Keratinocyte (primary cell): ENCODE data around the gene ZNF653. TPM values are rescaled to one million over a fixed set of nuclear protein-coding genes. Genes with fewer than 3 reads are reported as not detected.

ENCODE experiments used
- DNase-seq: peaks from one replicate; pipeline ENCODE4 v3.0.0-alpha.2; 2011; ENCODE audit warnings: low read depth, missing footprints, low spot score
- FAIRE-seq: peaks from 2 replicates; lab custom pipeline; 2011; peaks lifted over from hg19 to GRCh38; lab: Jason Lieb, UNC
- H2AFZ ChIP-seq: 2 replicates; pipeline ENCODE4 v1.6.0; 2012; ENCODE audit warnings: low read length, control low read depth, inconsistent platforms; ENCODE audit not compliant: control insufficient read depth
- H3K27ac ChIP-seq: 2 replicates; pipeline ENCODE4 v1.5.1; 2011; ENCODE audit warnings: low read length; ENCODE audit not compliant: control insufficient read depth, insufficient read depth
- H3K27me3 ChIP-seq: 3 replicates; pipeline ENCODE4 v1.6.0; 2011; ENCODE audit warnings: low read length; ENCODE audit not compliant: control insufficient read depth, insufficient read depth; ENCODE audit errors: extremely low read depth
- H3K36me3 ChIP-seq, 2 experiments: 2 replicates in 1 of 2; 3 replicates in 1 of 2; pipeline ENCODE4 v1.5.1; 2011; ENCODE audit warnings: low read length in 2 of 2, mild to moderate bottlenecking in 1 of 2; ENCODE audit not compliant: control insufficient read depth in 2 of 2, insufficient read depth in 2 of 2; ENCODE audit errors: extremely low read depth in 1 of 2
- H3K4me1 ChIP-seq: 3 replicates; pipeline ENCODE4 v1.5.1; 2011; ENCODE audit warnings: low read length; ENCODE audit not compliant: control insufficient read depth, insufficient read depth; ENCODE audit errors: extremely low read depth
- H3K4me2 ChIP-seq: 3 replicates; pipeline ENCODE4 v1.6.0; 2011; ENCODE audit warnings: low read depth, low read length; ENCODE audit not compliant: control insufficient read depth, insufficient read depth; ENCODE audit errors: extremely low read depth
- H3K4me3 ChIP-seq, 3 experiments: fragments of 200-600 bp in 1 of 3; sonication (generic) in 1 of 3; 2 replicates in 2 of 3; 3 replicates in 1 of 3; pipeline ENCODE4 v1.5.1; 2011 to 2016; ENCODE audit warnings: low read length in 3 of 3, mild to moderate bottlenecking in 3 of 3, control low read depth in 2 of 3, inconsistent platforms in 1 of 3, low read depth in 1 of 3, mixed read lengths in 1 of 3, mixed run types in 1 of 3, moderate library complexity in 1 of 3; ENCODE audit not compliant: control insufficient read depth in 2 of 3, insufficient read depth in 2 of 3; ENCODE audit errors: extremely low read depth in 1 of 3
- H3K79me2 ChIP-seq: 2 replicates; pipeline ENCODE4 v1.6.0; 2012; ENCODE audit warnings: low read length; ENCODE audit not compliant: control insufficient read depth, insufficient read depth
- H3K9ac ChIP-seq: 3 replicates; pipeline ENCODE4 v1.6.0; 2011; ENCODE audit warnings: low read length; ENCODE audit not compliant: control insufficient read depth, insufficient read depth; ENCODE audit errors: extremely low read depth
- H3K9me1 ChIP-seq: 3 replicates; pipeline ENCODE4 v1.6.0; 2011; ENCODE audit warnings: low read length; ENCODE audit not compliant: control insufficient read depth, insufficient read depth; ENCODE audit errors: extremely low read depth
- H3K9me3 ChIP-seq: 2 replicates; pipeline ENCODE4 v1.5.1; 2012; ENCODE audit warnings: low read depth, low read length; ENCODE audit not compliant: control insufficient read depth
- H4K20me1 ChIP-seq: 3 replicates; pipeline ENCODE4 v1.6.0; 2011; ENCODE audit warnings: low read length; ENCODE audit not compliant: control insufficient read depth, insufficient read depth; ENCODE audit errors: extremely low read depth
- EZH2 ChIP-seq: IDR thresholded peaks from one replicate; pipeline ENCODE4 v1.6.1; 2012; ENCODE audit warnings: inconsistent platforms, mild to moderate bottlenecking, low read length, moderate library complexity
- dilution Hi-C: fragments of 300-500 bp; cut with MboI; formaldehyde crosslinking; loops from one replicate; pipeline ENCODE4 v1.7.0; 2020; ENCODE audit warnings: low sequenced_read_pairs; ENCODE audit not compliant: extremely low pct_ligation_motif_present
- polyA plus RNA-seq, 5 experiments: library from polyadenylated mRNA; depleted of rRNA in 3 of 5; stranded (reverse) in 3 of 5; stranded (forward) in 1 of 5; unstranded in 1 of 5; fragments of >200 nt; gene quantifications; 1 replicate in 1 of 5; 2 replicates in 3 of 5; 3 replicates in 1 of 5; pipeline versions ENCODE4 v1.2.1 to v1.2.3, GENCODE V29; 2011 to 2012; ENCODE audit warnings: missing spikeins in 2 of 5, low read depth in 1 of 5, low replicate concordance in 1 of 5
- TF ChIP-seq, protein P1 (sequence below), 3 experiments: IDR thresholded peaks in 1 of 3; conservative IDR thresholded peaks in 1 of 3; optimal IDR thresholded peaks in 1 of 3; 2 replicates in 2 of 3; 3 replicates in 1 of 3; pipeline versions ENCODE3 to v1.5.1; 2011; ENCODE audit warnings: low read length in 3 of 3, mild to moderate bottlenecking in 3 of 3, moderate library complexity in 2 of 3, control low read depth in 1 of 3, inconsistent platforms in 1 of 3; ENCODE audit not compliant: insufficient read depth in 2 of 3; ENCODE audit errors: extremely low read depth in 1 of 3

ZNF653 gene
- polyA plus RNA-seq, 1 donor (not counting 4 experiments of a cell fraction or from before 2014, with no cell fraction given) = 3.8 TPM

DNA sequence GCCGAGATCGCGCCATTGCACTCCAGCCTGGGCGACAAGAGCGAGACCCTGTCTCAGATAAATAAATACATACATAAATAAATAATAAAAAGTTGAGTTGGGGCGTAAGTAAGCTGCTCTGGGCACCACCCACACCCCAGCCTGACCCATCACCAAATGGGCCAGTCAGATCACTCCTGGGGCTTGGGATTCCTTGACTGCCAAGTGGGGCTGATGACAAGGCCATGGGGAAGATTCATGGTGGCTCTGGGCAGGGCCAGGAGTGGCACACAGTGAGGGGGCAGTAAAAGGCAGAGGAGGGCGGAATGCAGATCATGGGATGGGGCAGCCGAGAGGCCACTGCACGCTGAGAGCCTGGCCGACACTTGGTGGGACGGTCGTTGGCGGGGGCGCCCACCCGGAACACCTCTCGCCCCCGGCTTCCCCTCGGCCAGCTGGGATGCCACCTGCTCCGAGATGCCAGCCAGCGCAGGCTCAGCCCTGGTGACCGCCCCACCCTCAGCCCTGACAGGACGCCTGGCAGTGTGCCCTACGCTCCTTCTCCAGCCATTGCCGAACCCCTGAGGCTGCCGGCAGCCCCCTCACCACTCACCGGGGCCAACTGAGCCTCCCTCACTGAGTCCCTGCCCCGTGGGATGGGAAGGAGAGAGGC is 10.9 kb downstream of the ZNF653 start:
- Histone ChIP-seq H3K27ac (no peak overlapping the region), H2AFZ (no peak overlapping the region), H3K9me3 (no peaks in the 10 kb centered on the region), H3K9ac (no peak overlapping the region), H3K9me1 (no peaks in the 10 kb centered on the region), H3K27me3 (no peaks in the 10 kb centered on the region), H3K4me3 (no peak overlapping the region), H3K4me2 (no peak overlapping the region), H3K79me2 (no peaks in the 10 kb centered on the region), H3K36me3 (peaks cover 5 to 8% of the 10 kb centered on the region in 2 experiments), H3K4me1 (peaks cover 5% of the 10 kb centered on the region), H4K20me1 (no peaks in the 10 kb centered on the region)
- dilution Hi-C loops = no loop called here
- TF ChIP-seq, protein P1, sequence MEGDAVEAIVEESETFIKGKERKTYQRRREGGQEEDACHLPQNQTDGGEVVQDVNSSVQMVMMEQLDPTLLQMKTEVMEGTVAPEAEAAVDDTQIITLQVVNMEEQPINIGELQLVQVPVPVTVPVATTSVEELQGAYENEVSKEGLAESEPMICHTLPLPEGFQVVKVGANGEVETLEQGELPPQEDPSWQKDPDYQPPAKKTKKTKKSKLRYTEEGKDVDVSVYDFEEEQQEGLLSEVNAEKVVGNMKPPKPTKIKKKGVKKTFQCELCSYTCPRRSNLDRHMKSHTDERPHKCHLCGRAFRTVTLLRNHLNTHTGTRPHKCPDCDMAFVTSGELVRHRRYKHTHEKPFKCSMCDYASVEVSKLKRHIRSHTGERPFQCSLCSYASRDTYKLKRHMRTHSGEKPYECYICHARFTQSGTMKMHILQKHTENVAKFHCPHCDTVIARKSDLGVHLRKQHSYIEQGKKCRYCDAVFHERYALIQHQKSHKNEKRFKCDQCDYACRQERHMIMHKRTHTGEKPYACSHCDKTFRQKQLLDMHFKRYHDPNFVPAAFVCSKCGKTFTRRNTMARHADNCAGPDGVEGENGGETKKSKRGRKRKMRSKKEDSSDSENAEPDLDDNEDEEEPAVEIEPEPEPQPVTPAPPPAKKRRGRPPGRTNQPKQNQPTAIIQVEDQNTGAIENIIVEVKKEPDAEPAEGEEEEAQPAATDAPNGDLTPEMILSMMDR (optimal IDR thresholded peaks at IDR 0.05 in 1 of 3, IDR thresholded peaks at IDR 0.05 in 1 of 3, conservative IDR thresholded peaks at IDR 0.05 in 1 of 3; ENCODE audit: extremely low read depth in 1 of 3, insufficient read depth in 2 of 3, low read length in 3 of 3) = no peak
- TF ChIP-seq EZH2 = no peak
- DNase-seq = no peak
- no peak for FAIRE-seq

DNA sequence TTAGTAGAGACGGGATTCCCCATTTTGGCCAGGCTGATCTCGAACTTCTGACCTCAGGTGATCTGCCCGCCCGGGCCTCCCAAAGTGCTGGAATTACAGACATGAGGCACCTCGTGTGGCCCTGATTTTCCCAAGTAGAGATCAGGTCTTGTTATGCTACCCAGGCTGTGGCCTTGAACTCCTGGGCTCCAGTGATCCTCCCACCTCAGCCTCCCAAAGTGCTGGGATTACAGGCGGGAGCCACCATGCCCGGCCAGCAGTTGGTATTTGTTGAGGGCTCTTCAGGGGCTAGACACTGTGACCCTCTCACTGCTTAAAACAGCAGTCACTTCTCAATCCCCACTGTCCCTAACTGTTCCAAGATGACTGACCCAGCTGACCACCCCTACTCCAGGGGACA is 16.3 kb downstream of the ZNF653 start:
- dilution Hi-C loops = no loop called here
- H3K9me3 ChIP-seq = no peaks in the 10 kb centered on the region
- no peaks in the 10 kb centered on the region for H4K20me1 ChIP-seq
- H3K36me3 ChIP-seq = peaks cover 3 to 5% of the 10 kb centered on the region in 2 experiments
- TF ChIP-seq, protein P1 (optimal IDR thresholded peaks at IDR 0.05 in 1 of 3, IDR thresholded peaks at IDR 0.05 in 1 of 3, conservative IDR thresholded peaks at IDR 0.05 in 1 of 3; ENCODE audit: extremely low read depth in 1 of 3, insufficient read depth in 2 of 3, low read length in 3 of 3) = no peak
- no peak for TF ChIP-seq EZH2
- no peaks in the 10 kb centered on the region for H3K79me2 ChIP-seq
- H3K4me3 ChIP-seq = no peak overlapping the region
- H3K27me3 ChIP-seq = no peaks in the 10 kb centered on the region
- no peak overlapping the region for H2AFZ ChIP-seq
- DNase-seq (no peak), FAIRE-seq (no peak)
- no peaks in the 10 kb centered on the region for H3K9me1 ChIP-seq
- no peak overlapping the region for H3K27ac ChIP-seq
- H3K4me1 ChIP-seq = no peaks in the 10 kb centered on the region
- no peak overlapping the region for H3K4me2 ChIP-seq
- H3K9ac ChIP-seq = no peak overlapping the region
